Bronchial epithelial cell (primary cell): Measurements from ENCODE around the gene ST8SIA4. TPM values are rescaled to one million over a fixed set of nuclear protein-coding genes. Genes with fewer than 3 reads are reported as not detected.

Source experiments
- DNase-seq: peaks from one replicate; pipeline ENCODE4 v3.0.0-alpha.2; 2010; ENCODE audit warnings: low read depth
- FAIRE-seq: peaks from 2 replicates; lab custom pipeline; 2011; peaks lifted over from hg19 to GRCh38; lab: Jason Lieb, UNC
- H3K27me3 ChIP-seq: 2 replicates; pipeline ENCODE4 v1.5.1; 2011; ENCODE audit warnings: low read length; ENCODE audit not compliant: control insufficient read depth, insufficient read depth
- H3K36me3 ChIP-seq: 2 replicates; pipeline ENCODE4 v1.5.1; 2011; ENCODE audit warnings: low read length; ENCODE audit not compliant: control insufficient read depth, insufficient read depth
- H3K4me3 ChIP-seq: 2 replicates; pipeline ENCODE4 v1.5.1; 2011; ENCODE audit warnings: mild to moderate bottlenecking, low read depth, low read length, control low read depth
- CTCF ChIP-seq: IDR thresholded peaks from 2 replicates; pipeline ENCODE4 v1.5.1; 2011; ENCODE audit warnings: mild to moderate bottlenecking, moderate library complexity, low read length, control low read depth, inconsistent platforms; ENCODE audit not compliant: insufficient read depth, severe bottlenecking
- total RNA-seq: library from RNA; depleted of rRNA; stranded (reverse); fragments of >200 nt; gene quantifications from 2 replicates; pipeline ENCODE4 v1.2.1, GENCODE V29; 2014

Gene ST8SIA4
- under 0.01 TPM in 2 replicates for total RNA-seq

GRCh38 chr5:100903039-100903887 is at the start of gene ST8SIA4:
Gene ST8SIA4 (minus strand): TSS chr5:100903282. CDS start chr5:100902955, 327 bp downstream.
- peaks cover 4% of the 10 kb centered on the region for H3K27me3 ChIP-seq
- H3K36me3 ChIP-seq = no peaks in the 10 kb centered on the region
- no peak for FAIRE-seq
- peak; percentile 63 for DNase-seq
- no peak for TF ChIP-seq CTCF
- H3K4me3 ChIP-seq = peak within 1 kb of the TSS; percentile 24

GRCh38 chr5:100950985-100951384 is 47.9 kb upstream of the ST8SIA4 start:
- Histone ChIP-seq H3K36me3 (no peaks in the 10 kb centered on the region), H3K4me3 (no peak overlapping the region), H3K27me3 (no peaks in the 10 kb centered on the region)
- FAIRE-seq (no peak), DNase-seq (no peak)
- TF ChIP-seq CTCF = no peak

GRCh38 chr5:100913298-100913697 is 10.2 kb upstream of the ST8SIA4 start:
- Histone ChIP-seq H3K4me3 (no peak overlapping the region), H3K36me3 (no peaks in the 10 kb centered on the region), H3K27me3 (no peaks in the 10 kb centered on the region)
- FAIRE-seq (no peak), DNase-seq (no peak)
- no peak for TF ChIP-seq CTCF

GRCh38 chr5:100909034-100909433 is 6.0 kb upstream of the ST8SIA4 start:
- no peak for TF ChIP-seq CTCF
- H3K27me3 ChIP-seq = peaks cover 3% of the 10 kb centered on the region
- no peaks in the 10 kb centered on the region for H3K36me3 ChIP-seq
- FAIRE-seq (no peak), DNase-seq (no peak)
- H3K4me3 ChIP-seq = no peak overlapping the region

GRCh38 chr5:100905259-100905914 is 2.3 kb upstream of the ST8SIA4 start:
- DNase-seq = no peak
- H3K27me3 ChIP-seq = peaks cover 4% of the 10 kb centered on the region
- no peak for FAIRE-seq
- no peak for TF ChIP-seq CTCF
- H3K36me3 ChIP-seq = no peaks in the 10 kb centered on the region
- H3K4me3 ChIP-seq = no peak overlapping the region
